HG02938 (cell line): Measurements from ENCODE around the gene SMURF1.
"Not testable (repeated sequence)": the region's sequence is repeated elsewhere in the genome, so short reads cannot be mapped to it uniquely, and the experiment has no call there.

Experiments
- ATAC-seq: cut with Tn5 transposase; IDR thresholded peaks from one replicate; pipeline ENCODE4 v1.9.1; 2021; ENCODE audit warnings: mild to moderate bottlenecking, moderate library complexity; ENCODE audit not compliant: unreplicated experiment

The SMURF1 gene

GRCh38 chr7:99122762-99123161 lies 21.1 kb downstream of the SMURF1 start:
- no peak for ATAC-seq

- no peak for ATAC-seq
Measured at GRCh38 chr7:99121496-99122021, 22.3 kb downstream of the SMURF1 start.

GRCh38 chr7:99120916-99121315 lies 23.0 kb downstream of the SMURF1 start:
- no peak for ATAC-seq

- ATAC-seq, result no peak
Measured at GRCh38 chr7:99120501-99120900, 23.4 kb downstream of the SMURF1 start.

GRCh38 chr7:99118077-99118476 lies 25.8 kb downstream of the SMURF1 start:
- ATAC-seq, result no peak

GRCh38 chr7:99116144-99116543 lies 27.8 kb downstream of the SMURF1 start:
- ATAC-seq, result no peak

- no peak for ATAC-seq
Measured at GRCh38 chr7:99115379-99115778, 28.5 kb downstream of the SMURF1 start.

- ATAC-seq, result no peak
Measured at GRCh38 chr7:99112979-99113378, 30.9 kb downstream of the SMURF1 start.

GRCh38 chr7:99112097-99112496 lies 31.8 kb downstream of the SMURF1 start:
- no peak for ATAC-seq

- ATAC-seq, result no peak
Measured at GRCh38 chr7:99111591-99111990, 32.3 kb downstream of the SMURF1 start.

GRCh38 chr7:99109108-99110051 lies 34.5 kb downstream of the SMURF1 start:
- ATAC-seq, result no peak

- no peak for ATAC-seq
Measured at GRCh38 chr7:99108613-99109012, 35.3 kb downstream of the SMURF1 start.

- no peak for ATAC-seq
Measured at GRCh38 chr7:99106821-99107241, 37.1 kb downstream of the SMURF1 start.

GRCh38 chr7:99106411-99106810 lies 37.5 kb downstream of the SMURF1 start:
- no peak for ATAC-seq

- no peak for ATAC-seq
Measured at GRCh38 chr7:99105756-99106155, 38.2 kb downstream of the SMURF1 start.

GRCh38 chr7:99104631-99105030 lies 39.3 kb downstream of the SMURF1 start:
- ATAC-seq, result no peak

- not testable (repeated sequence) for ATAC-seq
Measured at GRCh38 chr7:99103836-99104235, 40.1 kb downstream of the SMURF1 start.

- ATAC-seq, result no peak
Measured at GRCh38 chr7:99102809-99103690, 40.9 kb downstream of the SMURF1 start.

- ATAC-seq, result no peak
Measured at GRCh38 chr7:99102361-99102760, 41.5 kb downstream of the SMURF1 start.

- not testable (repeated sequence) for ATAC-seq
Measured at GRCh38 chr7:99101516-99101915, 42.4 kb downstream of the SMURF1 start.

GRCh38 chr7:99099499-99100077 lies 44.3 kb downstream of the SMURF1 start:
- ATAC-seq, result no peak
